Jurkat, Clone E6-1 (cell line): ENCODE results near the gene TXNRD2.
"Not testable (repeated sequence)": the region's sequence is repeated elsewhere in the genome, so short reads cannot be mapped to it uniquely, and the experiment has no call there.

Experiments used
- DNase-seq: peaks from one replicate; pipeline ENCODE4 v3.0.0-alpha.2; 2011; ENCODE audit warnings: low read depth, low spot score
- H3K4me3 ChIP-seq: 2 replicates; pipeline ENCODE4 v1.5.1; 2011; ENCODE audit warnings: mild to moderate bottlenecking, low read length, control low read depth, moderate library complexity

The TXNRD2 gene

DNA sequence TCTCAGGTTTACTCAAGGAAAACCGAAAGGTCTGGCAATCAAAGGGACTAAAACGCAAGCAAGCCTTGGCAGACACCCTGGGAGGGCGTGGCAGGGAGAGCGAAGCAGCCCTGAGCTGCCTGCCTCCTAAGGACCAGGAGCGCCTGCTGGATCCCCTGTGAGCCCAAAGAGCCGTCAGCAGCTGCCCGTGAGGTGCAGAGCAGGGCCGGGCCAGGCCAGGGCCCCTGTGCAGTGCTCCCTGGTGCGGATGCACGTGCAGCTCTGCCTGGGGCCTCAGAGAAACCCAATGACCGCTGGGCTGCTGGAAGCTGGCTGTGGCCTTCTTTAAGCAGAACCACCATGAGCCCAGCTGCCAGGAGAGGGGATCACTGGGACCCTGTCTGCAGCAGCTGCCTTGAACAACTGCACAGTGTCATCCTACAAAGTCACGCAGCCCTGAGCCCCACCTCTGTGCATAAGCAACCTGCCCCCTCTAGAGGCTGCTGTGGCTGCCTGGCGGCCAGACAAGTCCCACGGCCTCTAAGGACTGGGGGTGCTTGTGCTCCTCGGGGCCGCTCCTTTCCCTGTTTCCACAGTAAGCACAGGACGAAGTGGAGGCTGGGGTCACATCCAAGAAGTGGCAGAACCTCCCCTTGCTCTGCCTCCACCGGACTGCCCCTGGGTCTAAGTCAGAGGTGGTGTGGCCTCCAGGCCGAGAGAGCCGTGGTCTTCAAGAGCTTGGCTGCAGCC, 29.2 kb downstream of the TXNRD2 start:
- H3K4me3 ChIP-seq = no peak overlapping the region
- DNase-seq = no peak

DNA sequence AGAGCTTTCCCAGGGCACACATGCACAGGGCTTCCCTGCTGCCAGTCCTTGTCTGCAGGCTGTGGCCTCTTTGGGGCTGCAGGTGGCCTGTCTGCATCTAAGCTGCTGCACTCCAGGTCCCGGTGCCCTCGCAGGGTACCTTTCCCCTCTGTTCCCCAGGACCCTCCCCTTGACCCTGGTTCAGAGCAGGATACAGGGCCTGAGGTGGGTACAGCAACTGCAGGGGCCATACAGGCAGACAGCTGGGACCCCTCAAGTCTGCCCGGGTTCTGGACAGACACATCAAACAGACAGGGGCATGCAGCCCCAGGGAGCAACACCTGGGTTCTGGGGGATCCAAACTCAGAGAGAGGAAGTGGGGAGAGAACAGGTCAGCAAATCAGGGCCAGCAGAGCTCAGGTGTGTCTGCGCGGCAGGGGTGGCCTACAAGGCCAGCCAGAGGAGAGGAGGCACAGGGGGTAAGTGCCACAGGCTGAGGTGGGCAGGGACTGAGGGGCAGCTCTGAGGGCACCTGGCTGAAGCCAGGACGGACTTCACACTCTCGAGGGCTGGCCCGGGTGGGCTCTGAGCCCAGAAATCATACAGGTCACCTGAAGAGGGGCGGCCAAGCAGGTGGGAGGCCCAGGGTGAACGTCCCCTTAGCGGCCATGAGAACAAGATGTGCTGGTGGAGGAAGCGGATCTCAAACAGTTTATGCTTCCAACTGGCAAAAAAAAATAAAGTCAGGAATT, 29.9 kb downstream of the TXNRD2 start:
- H3K4me3 ChIP-seq = no peak overlapping the region
- no peak for DNase-seq

DNA sequence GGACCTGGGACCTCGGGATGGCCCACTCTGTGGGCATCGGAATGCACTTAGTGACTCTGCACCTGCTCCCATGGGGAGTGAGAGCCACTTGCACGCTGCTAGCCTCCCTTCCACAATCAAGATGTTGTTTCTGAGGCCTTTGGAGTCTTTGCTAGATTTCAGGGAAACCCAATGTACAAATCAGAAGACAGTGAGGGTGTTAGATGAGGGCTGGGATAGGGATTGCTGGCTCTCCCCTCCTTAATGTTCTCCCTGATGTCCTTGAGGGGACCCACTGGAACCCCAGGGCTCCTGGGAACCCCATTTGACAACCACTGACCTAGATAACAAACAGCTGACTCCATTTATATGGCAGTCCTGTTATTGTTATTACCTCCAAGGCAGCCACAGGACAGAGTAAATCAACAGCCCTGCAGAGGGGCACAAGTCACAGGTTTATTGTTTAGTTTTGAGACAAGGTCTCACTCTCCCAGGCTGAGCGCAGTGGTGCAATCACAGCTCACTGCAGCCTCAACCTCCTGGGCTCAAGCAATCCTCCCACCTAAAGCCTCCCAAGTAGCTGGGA, 31.4 kb downstream of the TXNRD2 start:
- DNase-seq = no peak

DNA sequence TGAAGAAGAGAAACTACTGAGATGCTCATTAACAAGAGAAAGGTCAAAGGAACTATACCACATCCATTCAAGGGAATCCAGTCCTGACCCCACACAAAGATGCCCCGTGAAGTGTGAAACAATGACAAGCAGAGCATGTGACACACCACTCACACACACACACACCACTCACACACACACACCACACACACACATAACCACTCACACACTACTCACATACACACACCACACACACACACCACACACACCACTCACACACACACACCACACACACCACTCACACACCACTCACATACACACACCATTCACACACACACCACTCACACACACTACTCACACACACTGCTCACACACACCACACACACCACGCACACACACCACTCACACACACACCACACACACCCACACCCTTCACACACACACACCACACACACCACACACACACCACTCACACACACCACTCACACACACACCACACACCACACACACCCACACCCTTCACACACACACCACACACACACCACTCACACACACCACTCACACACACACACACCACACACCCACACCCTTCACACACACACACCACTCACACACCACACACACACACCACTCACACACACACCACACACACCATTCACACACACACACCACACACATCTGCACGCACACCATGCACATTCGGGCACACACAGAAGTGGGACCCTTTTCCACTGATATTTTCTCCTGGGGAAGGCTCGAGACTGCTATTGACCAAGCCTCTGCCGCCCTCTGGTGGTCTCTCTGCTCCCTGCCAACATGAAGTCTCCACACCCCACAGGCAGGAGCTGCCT, 32.1 kb downstream of the TXNRD2 start:
- H3K4me3 ChIP-seq = no peak overlapping the region
- DNase-seq = peak; percentile 80

More for the DNA sequence above, 31.4 kb downstream of the TXNRD2 start:
- H3K4me3 ChIP-seq = no peak overlapping the region

DNA sequence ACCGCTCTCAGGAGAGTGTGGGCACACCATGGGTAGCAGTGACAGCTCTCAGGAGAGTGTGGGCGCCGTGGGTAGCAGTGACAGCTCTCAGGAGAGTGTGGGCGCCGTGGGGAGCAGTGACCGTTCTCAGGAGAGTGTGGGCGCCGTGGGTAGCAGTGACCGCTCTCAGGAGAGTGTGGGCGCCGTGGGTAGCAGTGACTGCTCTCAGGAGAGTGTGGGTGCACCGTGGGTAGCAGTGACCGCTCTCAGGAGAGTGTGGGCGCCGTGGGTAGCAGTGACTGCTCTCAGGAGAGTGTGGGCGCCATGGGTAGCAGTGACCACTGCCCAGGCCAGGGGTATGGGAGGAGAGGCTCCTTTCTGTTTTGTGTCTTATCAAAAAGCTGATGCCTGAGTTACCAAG, 33.7 kb downstream of the TXNRD2 start:
- not testable (repeated sequence) for DNase-seq, H3K4me3 ChIP-seq

DNA sequence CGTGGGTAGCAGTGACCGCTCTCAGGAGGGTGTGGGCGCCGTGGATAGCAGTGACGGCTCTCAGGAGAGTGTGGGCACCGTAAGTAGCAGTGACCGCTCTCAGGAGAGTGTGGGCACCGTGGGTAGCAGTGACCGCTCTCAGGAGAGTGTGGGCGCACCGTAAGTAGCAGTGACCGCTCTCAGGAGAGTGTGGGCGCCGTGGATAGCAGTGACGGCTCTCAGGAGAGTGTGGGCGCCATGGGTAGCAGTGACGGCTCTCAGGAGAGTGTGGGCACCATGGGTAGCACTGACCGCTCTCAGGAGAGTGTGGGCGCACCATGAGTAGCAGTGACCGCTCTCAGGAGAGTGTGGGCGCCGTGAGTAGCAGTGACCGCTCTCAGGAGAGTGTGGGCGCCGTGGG, 34.8 kb downstream of the TXNRD2 start:
- not testable (repeated sequence) for H3K4me3 ChIP-seq, DNase-seq

DNA sequence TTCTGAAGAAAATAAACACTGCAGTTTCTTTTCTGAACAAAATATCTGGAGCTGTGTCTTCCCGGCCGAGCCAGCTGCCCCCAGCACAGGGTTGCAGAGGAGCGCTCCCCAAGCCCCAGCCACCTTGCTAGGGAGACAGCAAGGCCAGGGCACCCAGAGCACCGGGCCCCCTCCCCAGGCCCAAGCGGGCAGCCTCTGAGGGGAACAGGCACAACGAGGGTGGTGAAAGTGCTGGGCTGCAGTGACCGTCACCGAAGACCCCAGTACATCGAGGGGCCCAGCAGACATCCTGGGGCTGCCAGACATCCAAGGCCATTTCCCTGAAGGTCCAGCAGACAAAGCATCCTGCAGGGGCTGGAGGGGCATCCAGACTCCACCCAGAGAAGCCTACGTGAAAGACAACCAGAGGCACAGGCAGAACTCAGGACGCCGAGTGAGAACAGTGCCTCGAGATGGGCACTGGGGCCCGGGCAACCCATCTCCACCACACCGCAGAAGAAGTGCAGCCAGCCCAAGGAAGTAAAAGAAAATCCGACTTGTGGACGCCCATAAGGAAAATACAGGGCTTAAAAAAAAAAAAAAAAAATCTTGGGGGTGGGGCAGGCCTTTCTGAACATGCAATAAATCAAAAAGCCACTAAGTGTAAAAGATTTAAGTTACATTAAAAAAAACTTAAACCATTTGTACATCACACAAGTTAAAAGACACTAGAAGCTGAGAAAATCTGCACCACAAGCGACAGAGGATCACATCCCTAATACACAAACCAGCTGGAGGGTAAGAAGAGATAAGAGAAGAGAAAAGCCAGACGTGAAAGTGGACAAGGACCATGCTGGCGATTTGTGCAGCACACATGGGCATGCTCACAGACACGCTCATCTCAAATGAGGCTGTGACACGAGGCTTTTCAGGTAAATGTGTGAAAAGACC, 36.0 kb downstream of the TXNRD2 start:
- no peak overlapping the region for H3K4me3 ChIP-seq
- DNase-seq = no peak

DNA sequence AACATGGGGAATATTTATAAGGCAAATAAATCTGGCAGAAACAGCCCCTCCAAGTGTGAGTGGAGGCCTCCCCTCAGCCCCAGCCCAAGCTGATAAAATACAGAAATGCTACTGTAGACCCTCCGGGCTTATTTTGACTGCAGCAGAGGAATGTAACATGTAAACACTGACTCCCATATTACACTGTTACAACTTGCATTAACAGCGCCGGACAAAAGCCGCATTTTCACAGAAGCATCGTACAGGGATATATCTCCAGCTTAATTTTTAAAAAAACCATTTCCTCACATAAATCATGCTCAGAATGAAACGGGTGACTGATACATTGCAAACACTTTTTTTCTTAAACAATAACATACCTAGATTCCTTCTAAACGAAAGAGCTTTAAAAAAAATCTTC, 36.7 kb downstream of the TXNRD2 start:
- no peak for DNase-seq
- no peak overlapping the region for H3K4me3 ChIP-seq

DNA sequence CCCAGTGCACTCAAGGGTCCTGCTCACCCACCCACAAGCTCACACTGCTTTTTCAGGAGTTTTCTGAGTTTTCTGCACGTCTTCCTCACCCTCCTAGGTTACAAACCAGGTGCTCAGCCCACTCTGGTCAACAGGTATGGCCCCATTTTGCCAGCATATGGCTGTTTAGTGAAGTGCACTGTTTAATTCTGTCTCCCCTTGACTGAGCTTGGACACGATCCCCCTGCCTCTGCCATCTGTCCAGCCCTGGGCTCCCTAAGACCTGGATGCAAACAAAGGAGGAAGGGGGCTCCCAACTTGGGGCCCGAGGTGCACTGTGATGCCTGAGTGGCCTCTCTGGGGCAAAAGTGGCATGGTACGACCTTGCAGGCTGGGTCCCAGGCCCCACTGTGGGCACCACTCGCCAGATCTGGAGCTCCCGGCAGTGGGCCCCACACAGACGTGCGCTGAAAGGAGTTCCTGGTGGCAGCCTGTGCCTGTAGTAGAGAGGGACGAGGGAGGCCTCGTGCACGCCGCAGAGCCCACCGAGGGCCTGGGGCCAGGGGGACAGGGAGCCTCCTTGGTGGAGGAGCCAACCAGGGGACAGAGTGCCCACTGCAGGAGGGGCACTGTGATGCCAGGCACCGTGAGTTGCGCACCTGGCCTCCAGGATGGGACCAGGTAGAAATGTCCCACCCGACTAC, 37.3 kb downstream of the TXNRD2 start:
- DNase-seq = no peak
- no peak overlapping the region for H3K4me3 ChIP-seq

DNA sequence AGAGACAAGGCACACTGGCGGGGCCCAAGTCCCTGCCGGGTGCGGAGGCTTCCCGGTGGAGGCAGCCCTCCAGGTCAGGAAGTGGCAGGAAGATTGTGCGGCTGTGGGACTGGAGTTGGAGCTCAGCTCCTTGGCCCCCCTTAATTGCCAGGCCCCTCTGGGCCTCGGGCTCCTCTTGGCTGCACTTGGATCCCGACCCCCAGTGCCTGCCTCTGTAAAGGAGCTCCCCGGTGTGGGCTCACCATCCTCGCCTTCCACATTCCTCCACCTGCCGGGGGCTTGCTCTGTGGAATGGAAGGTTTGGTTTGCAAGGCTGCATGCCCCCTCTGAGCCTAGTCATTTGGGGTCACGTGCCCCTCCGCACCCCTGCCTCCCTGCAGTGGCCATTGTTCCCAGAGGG, 38.1 kb downstream of the TXNRD2 start:
- no peak for DNase-seq
- no peak overlapping the region for H3K4me3 ChIP-seq

DNA sequence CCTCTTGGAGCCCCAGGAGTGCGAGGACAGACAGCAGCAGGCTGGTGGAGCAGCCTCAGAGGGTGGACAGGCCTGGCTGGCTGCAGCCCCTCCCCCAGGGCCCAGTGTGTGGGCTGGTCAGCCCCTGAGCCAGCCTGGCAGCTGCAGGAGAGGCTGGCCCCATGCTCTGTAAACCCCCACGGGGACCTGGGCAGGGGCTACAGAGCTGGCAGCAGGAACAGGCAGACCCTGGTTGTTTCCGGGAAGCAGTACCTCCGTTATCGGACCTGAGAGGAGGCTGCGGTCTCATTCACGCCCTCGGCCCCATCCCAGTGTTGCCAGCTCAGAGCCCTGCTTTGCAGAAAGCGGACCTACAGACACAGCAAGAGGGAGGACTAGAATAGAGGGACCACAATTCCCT, 38.6 kb downstream of the TXNRD2 start:
- H3K4me3 ChIP-seq = no peak overlapping the region
- DNase-seq = no peak

DNA sequence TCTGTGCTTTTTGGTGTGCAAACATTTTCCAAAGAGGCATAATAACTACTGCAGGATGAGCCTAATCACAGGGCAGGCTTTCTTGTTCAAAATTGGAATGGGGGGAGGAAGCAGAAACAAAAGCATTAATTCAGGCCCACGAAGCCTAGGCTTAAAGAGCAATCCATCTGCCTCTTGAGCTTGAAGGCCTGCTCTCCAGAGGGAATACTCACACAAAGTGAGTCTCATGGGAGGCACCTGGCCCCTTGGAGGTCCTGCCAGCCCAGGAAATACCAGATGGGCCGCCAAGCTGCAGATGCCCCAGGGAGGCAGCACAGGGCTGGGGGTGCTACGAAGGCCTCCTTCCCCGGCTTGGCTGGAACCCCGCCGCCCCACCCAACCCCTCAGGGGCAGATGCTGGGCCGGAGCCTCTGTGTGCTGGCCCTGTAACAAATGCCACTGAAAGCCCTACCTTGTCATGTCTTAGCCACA, 39.3 kb downstream of the TXNRD2 start:
- no peak for DNase-seq
- H3K4me3 ChIP-seq = no peak overlapping the region

DNA sequence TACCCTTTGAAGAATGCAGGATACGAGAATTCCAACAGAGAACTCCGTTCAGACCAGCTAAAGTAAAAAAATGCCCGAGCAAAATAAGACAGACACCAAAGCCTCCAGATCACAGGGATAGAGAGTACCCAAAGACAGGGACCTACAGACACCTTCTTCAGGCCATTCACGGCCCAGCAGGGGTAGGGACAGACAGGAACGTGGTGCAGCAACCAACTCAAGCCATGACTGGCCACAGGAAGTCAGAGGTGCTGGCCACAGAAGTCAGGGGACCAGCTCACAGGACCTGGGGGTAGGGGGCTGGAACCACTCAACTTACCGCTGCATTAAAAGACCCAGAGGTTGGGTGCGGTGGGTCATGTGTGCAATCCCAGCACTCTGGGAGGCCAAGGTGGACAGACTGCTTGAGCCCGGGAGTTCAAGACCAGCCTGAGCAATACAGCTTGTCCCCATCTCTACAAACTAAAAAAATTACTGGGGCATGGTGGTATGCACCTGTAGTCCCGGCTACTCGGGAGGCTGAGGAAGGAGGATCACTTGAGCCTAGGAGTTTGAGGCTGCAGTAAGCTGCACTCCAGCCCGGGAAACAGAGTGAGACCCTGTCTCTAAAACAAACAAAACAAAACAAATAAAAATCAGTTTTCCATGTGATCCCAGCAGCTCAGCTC, 39.9 kb downstream of the TXNRD2 start:
- no peak for DNase-seq
- no peak overlapping the region for H3K4me3 ChIP-seq

DNA sequence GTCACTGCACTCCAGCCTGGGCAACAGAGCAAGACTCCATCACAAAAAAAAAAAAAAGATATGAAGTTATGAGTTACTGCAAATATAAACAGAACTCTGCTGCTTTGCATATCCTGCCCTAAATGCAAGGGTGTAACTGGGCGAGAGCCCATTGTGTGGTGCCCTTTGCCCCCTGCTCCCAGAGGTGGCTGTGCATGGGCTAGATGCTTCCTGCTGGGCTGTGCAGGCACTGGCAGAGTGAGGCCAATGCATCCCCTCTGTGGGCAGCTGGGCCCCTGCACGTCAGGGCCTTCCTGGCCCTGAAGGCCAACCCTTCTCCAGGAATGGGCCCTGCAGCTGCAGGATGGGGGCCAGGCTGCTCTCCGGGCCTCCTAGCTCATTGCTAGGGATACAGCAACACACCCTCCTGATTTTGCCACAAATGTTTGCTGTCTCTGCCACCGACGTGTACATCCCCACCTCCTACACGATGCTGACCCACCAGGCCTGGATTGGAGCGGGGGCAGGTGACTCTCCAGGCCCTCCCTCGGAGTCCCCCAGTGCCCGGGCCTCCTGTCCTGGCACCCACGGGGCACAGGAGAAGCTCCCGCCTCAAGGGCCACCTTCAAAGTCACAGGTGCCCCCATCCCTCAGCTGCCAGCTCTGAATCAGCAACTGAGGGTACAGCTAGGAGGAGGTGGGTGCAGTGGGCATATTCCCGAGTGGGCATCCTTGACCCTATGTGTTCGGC, 40.7 kb downstream of the TXNRD2 start:
- H3K4me3 ChIP-seq = no peak overlapping the region
- no peak for DNase-seq

DNA sequence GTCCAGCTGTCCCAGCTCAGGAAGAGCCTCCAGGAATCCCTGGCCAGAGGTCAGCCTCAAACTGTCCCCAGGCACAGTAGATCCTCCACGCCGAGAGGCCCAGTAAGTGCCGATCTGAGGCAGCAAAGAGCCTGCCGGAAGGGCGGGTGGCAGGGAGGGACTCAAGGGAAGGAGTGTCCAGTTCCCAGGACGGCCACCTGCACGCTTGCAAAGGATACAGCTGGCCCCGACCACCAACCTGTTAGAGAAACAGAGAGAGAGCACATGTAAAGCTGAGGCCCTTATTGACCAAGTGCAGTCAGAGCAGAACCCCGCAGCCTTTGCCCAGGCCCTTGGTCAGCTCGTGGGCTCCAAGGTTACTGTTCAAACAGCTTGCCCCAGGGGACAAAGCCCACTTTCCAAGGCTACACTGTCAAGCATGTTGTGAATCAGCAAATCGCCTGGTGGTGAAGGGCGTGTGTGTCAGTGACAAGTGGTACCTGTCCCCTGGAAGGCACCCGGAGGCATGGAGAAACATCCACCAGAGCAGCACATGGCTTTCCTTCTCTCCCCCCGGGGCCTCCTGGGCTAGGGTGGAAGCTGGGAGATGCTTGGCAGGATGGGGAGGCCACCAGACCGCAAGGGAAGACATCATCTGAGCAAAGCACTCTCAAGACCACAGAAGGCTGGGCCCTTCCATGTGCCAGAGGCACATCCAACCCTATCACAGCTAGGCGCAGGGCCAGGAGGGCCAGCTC, 42.6 kb downstream of the TXNRD2 start:
- H3K4me3 ChIP-seq = no peak overlapping the region
- DNase-seq = no peak

DNA sequence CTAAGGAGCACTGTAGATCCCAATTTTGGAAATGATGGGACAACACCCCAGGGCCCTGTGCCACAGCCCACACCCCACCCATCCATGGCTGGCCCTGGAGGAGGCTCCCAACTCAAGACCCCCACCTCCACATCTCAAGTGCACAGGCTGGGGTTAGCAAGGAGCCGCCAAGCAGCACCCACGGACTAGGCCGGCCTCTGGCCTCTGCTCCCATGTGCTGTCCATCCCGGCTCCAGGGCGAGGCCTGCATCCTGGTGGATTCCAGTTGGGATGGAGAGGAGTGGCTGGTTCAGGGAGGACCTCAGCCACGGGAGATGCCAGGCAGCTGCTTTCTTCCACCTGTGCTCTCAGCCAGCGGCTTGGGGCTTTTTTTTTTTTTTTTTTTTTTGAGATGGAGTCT, 43.5 kb downstream of the TXNRD2 start:
- H3K4me3 ChIP-seq = no peak overlapping the region
- DNase-seq = no peak
